HG03354 (cell line): ENCODE results near the gene PRKAG3.

ENCODE experiments used
- ATAC-seq: cut with Tn5 transposase; IDR thresholded peaks from one replicate; pipeline ENCODE4 v1.9.1; 2021; ENCODE audit warnings: mild to moderate bottlenecking; ENCODE audit not compliant: unreplicated experiment, poor library complexity, severe bottlenecking

The PRKAG3 gene

GRCh38 chr2:218865396-218865795 is 33.8 kb upstream of the PRKAG3 start:
- no peak for ATAC-seq

- no peak for ATAC-seq
These were observed 31.5 kb upstream of the PRKAG3 start for GRCh38 chr2:218863021-218863520.

GRCh38 chr2:218861645-218862318 is 30.2 kb upstream of the PRKAG3 start:
- no peak for ATAC-seq

DNA sequence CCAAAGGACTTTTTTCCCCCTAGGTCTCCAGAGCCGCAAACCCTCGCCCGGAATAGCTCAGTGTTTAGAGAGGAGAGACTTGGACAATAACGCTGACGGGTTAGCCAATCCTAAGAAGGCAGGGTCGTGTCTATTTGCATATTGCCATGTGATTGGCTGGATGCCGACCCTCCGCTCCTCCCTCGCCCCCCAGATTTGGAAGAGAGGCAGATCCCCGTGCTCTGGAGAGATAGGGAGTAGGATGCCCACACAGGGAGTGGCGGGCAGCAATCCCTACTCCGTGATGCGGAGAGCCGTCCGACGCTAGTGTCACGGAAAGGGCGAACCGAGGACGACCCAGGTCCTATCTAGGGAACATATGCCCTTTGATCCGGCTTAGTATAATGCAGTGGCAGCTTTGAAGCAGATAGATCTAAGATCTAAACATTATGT is 29.4 kb upstream of the PRKAG3 start:
- no peak for ATAC-seq

GRCh38 chr2:218859988-218860831 is 28.6 kb upstream of the PRKAG3 start:
- ATAC-seq: no peak

DNA sequence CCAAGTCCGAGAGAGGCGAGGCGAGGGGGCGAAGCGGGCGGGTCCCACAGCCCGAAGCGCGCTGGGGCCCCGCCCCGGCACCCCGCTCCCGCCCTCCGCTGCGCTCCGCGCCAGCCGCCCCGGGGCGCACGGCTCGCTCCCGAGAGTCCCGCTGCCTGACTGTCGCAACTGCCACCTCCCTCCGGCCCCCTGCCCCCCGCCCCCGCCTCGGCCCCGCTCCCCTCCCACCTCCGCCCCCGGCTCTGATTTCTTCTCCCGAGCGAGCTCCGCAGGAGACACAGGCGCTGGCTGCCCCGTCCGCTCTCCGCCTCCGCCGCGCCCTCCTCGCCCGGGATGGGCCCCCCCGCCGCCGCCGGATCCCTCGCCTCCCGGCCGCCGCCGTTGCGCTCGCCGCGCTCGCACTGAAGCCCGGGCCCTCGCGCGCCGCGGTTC is 28.0 kb upstream of the PRKAG3 start, which contains the start of gene WNT6:
Gene WNT6, plus strand, starts transcription at position 250 of the 432 bp plus-strand sequence. CDS start 233 bp downstream, outside the sequence.
- ATAC-seq: no peak

GRCh38 chr2:218858671-218859555 is 27.3 kb upstream of the PRKAG3 start:
- no peak for ATAC-seq

- ATAC-seq: no peak
These were observed 26.5 kb upstream of the PRKAG3 start for GRCh38 chr2:218858138-218858445.

GRCh38 chr2:218857371-218858137 is 26.0 kb upstream of the PRKAG3 start:
- ATAC-seq: no peak

- ATAC-seq: no peak
These were observed 25.3 kb upstream of the PRKAG3 start for GRCh38 chr2:218856896-218857243.

GRCh38 chr2:218856167-218856895 is 24.7 kb upstream of the PRKAG3 start:
- no peak for ATAC-seq

DNA sequence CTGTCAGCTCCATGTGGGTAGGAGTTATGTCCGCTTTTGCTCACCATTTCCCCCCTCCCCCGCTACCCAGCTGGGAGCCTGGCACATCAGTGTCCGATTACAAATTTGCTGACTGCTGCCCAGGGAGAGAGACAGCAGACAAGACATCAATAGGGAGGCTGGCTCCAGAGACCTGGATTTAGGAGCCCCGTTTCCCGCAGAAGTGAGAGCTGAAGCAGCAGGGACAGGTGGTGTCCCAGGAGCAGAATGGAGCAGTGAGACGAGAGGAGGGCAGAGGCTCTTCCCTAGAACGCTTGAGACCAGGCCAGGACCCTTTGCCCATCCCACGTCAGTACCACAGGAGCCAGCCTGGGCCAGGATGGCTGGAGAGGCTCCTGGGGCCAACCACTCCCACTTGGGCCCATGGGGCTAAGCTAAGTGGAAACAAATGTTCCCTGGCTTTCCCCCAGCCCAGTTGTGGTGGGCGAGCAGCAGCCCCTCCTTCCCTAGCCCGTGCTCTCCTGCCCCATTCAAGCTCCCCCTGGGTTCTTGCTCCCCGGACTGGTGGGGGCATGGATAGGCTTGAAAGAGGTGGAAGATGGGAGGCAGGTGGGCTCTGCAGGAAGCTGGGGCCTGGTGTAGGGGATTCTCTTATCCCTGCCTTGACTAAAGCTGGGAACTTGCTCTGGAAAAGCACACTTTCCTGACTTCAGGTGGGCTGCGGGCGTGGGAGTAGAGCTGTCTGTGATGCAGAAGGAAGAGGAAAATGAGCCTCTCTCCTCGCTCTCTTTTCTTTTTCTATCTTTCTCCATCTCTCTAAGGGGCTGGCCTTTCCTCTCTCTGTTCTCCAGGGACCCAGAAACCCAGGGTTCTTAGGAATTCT is 23.9 kb upstream of the PRKAG3 start:
- no peak for ATAC-seq

DNA sequence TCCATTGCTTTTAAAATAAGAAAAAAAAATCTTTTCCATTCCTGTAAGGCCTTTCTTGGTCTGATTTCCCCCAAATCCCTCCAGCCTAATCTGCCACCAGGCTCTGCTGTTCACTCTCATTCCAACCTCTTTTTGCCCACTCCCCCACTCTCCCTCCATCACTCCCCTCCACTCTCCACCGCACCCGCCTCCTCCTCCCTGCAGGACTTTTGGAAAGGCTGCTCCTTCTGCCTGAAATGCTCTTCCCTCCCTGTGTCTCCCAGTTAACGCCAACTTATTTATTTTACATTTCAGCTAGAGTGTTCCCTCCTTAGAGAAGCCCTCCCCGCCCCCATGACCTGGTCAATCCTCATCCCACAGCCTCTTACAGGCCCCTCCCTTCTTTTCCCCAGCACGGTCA is 23.3 kb upstream of the PRKAG3 start:
- no peak for ATAC-seq

- no peak for ATAC-seq
These were observed 22.2 kb upstream of the PRKAG3 start for GRCh38 chr2:218853766-218854165.

GRCh38 chr2:218852911-218853667 is 21.5 kb upstream of the PRKAG3 start:
- ATAC-seq: no peak

DNA sequence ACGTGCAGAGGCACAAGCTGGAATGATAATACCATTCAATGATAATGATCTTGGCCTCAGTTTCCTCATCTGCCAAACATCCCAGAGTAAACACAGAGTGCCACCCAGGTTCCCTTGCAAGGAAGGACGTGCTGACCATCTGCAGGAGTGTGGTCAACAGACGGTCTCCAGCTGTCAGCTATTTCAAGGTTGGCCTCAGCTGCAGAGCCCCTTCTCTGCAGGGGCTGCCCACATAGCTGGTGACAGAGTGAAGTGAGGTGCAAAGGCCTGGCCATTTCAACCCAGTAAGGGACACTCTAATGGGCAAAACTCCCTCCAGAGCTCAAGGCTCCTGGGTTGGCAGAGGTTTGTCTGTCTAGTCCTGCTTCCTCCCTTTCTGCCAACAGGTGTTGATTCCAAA is 19.7 kb upstream of the PRKAG3 start:
- no peak for ATAC-seq

DNA sequence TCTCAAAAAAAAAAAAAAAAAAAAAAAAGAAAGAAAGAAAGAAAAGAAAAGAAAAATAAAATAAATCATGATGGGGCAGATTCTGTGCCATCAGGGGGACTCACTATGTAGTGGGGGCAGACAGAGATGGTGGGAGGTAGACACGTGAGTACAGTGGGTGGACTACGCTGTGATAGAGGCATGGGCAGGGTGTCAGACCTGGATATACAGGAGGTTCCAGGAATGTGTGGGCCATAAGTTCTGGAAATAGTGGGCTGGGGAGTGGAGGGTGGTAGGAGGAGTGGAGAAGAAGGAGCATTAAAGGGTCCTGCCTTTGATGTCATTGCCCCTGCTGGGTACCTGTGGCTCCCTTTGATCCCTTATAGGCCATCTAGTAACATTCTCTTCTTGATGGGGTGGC is 19.2 kb upstream of the PRKAG3 start:
- no peak for ATAC-seq
